Measurements from ENCODE around the gene SETD2. TPM values are rescaled to one million over a fixed set of nuclear protein-coding genes. Genes with fewer than 3 reads are reported as not detected.
A peak's percentile ranks its signal among the peaks of the same experiment; 100 is the strongest.

The SETD2 gene
- total and polyA plus RNA-seq, 2 donors (not counting 1 experiment from before 2014, with no cell fraction given): 22.6 to 91.4 TPM

GRCh38 chr3:46996689-46997452, 167.0 kb downstream of the SETD2 start:
- H3K79me2 ChIP-seq (ENCODE audit: control insufficient read depth, insufficient read depth, low read length): peaks cover 24% of the 10 kb centered on the region
- H2AFZ ChIP-seq (ENCODE audit: insufficient read depth, low read depth, low read length, poor library complexity, severe bottlenecking): no peak overlapping the region
- H3K4me1 Mint-ChIP-seq: peaks cover 10% of the 10 kb centered on the region
- peaks cover 3 to 16% of the 10 kb centered on the region in 2 donors for H3K4me1 ChIP-seq (ENCODE audit: control insufficient read depth in 2 of 2, insufficient read depth in 2 of 2, low read length in 2 of 2)
- DNase-seq (no peak), ATAC-seq (ENCODE audit: low read depth) (no peak)
- no peak overlapping the region for H3K27ac ChIP-seq (ENCODE audit: low read length in 2 of 2)
- no peaks in the 10 kb centered on the region for H3K9me3 Mint-ChIP-seq (ENCODE audit: insufficient read depth)
- POLR2A ChIA-PET: no interaction called here
- no peaks in the 10 kb centered on the region for H3K27me3 ChIP-seq (replicated peaks in 1 of 4; ENCODE audit: control extremely low read depth in 1 of 4, control insufficient read depth in 3 of 4, insufficient read depth in 4 of 4, low read length in 3 of 4)
- CTCF ChIA-PET: interaction anchor here (0.7 to 12.1 kb wide), 9 partner anchors 12 to 130 kb away, joined by 3 to 146 read pairs (median 5); no protein-coding TSS in a partner anchor
- peaks cover 0 to 46% of the 10 kb centered on the region in 2 experiments for H3K36me3 ChIP-seq (replicated peaks in 1 of 2; ENCODE audit: control extremely low read depth in 1 of 2, control insufficient read depth in 1 of 2, extremely low read depth in 1 of 2, insufficient read depth in 2 of 2, low read length in 1 of 2)
- H4K20me1 ChIP-seq (ENCODE audit: control insufficient read depth, insufficient read depth, low read length, poor library complexity, severe bottlenecking): no peaks in the 10 kb centered on the region
- H3K9me3 ChIP-seq (ENCODE audit: control extremely low read depth in 1 of 3, control insufficient read depth in 2 of 3, insufficient read depth in 1 of 3, low read length in 2 of 3): no peaks in the 10 kb centered on the region
- H3K4me3 ChIP-seq (ENCODE audit: control extremely low read depth in 1 of 5, extremely low read depth in 1 of 5, insufficient read depth in 1 of 5, low read depth in 2 of 5, low read length in 4 of 5): no peak overlapping the region
- no peak overlapping the region for H3K4me2 ChIP-seq (replicated peaks; ENCODE audit: low read depth, low read length, poor library complexity, severe bottlenecking)
- 68% methylated on average over 11 of the region's 12 CpGs for WGBS (ENCODE audit: insufficient coverage)
- H3K27me3 Mint-ChIP-seq: no peaks in the 10 kb centered on the region
- TF ChIP-seq EZH2 (IDR thresholded peaks at IDR 0.05; ENCODE audit: borderline replicate concordance, insufficient read depth, low read depth, low read length, poor library complexity, severe bottlenecking) (no peak), CTCF (IDR thresholded peaks at IDR 0.05) (no peak)
- no peak overlapping the region for H3K9ac ChIP-seq (ENCODE audit: low read length)
- H3K4me3 Mint-ChIP-seq: no peak overlapping the region
- peak overlapping the region; percentile 65 for H3K27ac Mint-ChIP-seq
- intact Hi-C loops (cut with micrococcal nuclease): no loop called here

- no peaks in the 10 kb centered on the region for H3K9me3 Mint-ChIP-seq (ENCODE audit: insufficient read depth)
- POLR2A ChIA-PET: no interaction called here
Observed at GRCh38 chr3:46995901-46996562, 167.9 kb downstream of the SETD2 start.

More at GRCh38 chr3:46995901-46996562, 167.9 kb downstream of the SETD2 start:
- DNase-seq (no peak), ATAC-seq (ENCODE audit: low read depth) (no peak)
- Histone ChIP-seq H3K27ac (ENCODE audit: low read length in 2 of 2) (no peak overlapping the region), H3K9me3 (ENCODE audit: control extremely low read depth in 1 of 3, control insufficient read depth in 2 of 3, insufficient read depth in 1 of 3, low read length in 2 of 3) (no peaks in the 10 kb centered on the region), H3K36me3 (replicated peaks in 1 of 2; ENCODE audit: control extremely low read depth in 1 of 2, control insufficient read depth in 1 of 2, extremely low read depth in 1 of 2, insufficient read depth in 2 of 2, low read length in 1 of 2) (peaks cover 0 to 37% of the 10 kb centered on the region in 2 experiments), H3K4me1 (ENCODE audit: control insufficient read depth in 2 of 2, insufficient read depth in 2 of 2, low read length in 2 of 2) (peaks cover 3 to 17% of the 10 kb centered on the region in 2 donors), H3K79me2 (ENCODE audit: control insufficient read depth, insufficient read depth, low read length) (peaks cover 24% of the 10 kb centered on the region), H3K4me2 (replicated peaks; ENCODE audit: low read depth, low read length, poor library complexity, severe bottlenecking) (no peak overlapping the region), H3K4me3 (ENCODE audit: control extremely low read depth in 1 of 5, extremely low read depth in 1 of 5, insufficient read depth in 1 of 5, low read depth in 2 of 5, low read length in 4 of 5) (no peak overlapping the region), H4K20me1 (ENCODE audit: control insufficient read depth, insufficient read depth, low read length, poor library complexity, severe bottlenecking) (no peaks in the 10 kb centered on the region), H2AFZ (ENCODE audit: insufficient read depth, low read depth, low read length, poor library complexity, severe bottlenecking) (no peak overlapping the region), H3K9ac (ENCODE audit: low read length) (no peak overlapping the region), H3K27me3 (replicated peaks in 1 of 4; ENCODE audit: control extremely low read depth in 1 of 4, control insufficient read depth in 3 of 4, insufficient read depth in 4 of 4, low read length in 3 of 4) (no peaks in the 10 kb centered on the region)
- no peak overlapping the region for H3K27ac Mint-ChIP-seq
- no peaks in the 10 kb centered on the region for H3K27me3 Mint-ChIP-seq
- no peak overlapping the region for H3K4me3 Mint-ChIP-seq
- CTCF ChIA-PET: interaction anchor here (1.0 to 12.1 kb wide), 5 partner anchors 11 to 129 kb away, joined by 3 to 146 read pairs (median 5); no protein-coding TSS in a partner anchor
- intact Hi-C loops (cut with micrococcal nuclease): no loop called here
- TF ChIP-seq CTCF (IDR thresholded peaks at IDR 0.05) (no peak), EZH2 (IDR thresholded peaks at IDR 0.05; ENCODE audit: borderline replicate concordance, insufficient read depth, low read depth, low read length, poor library complexity, severe bottlenecking) (no peak)
- WGBS (ENCODE audit: insufficient coverage): 97% methylated on average over 22 of the region's 22 CpGs
- peaks cover 14% of the 10 kb centered on the region for H3K4me1 Mint-ChIP-seq

All from B cell (primary cell).